ENCODE measurements around the gene BTG2.

BTG2 gene

DNA sequence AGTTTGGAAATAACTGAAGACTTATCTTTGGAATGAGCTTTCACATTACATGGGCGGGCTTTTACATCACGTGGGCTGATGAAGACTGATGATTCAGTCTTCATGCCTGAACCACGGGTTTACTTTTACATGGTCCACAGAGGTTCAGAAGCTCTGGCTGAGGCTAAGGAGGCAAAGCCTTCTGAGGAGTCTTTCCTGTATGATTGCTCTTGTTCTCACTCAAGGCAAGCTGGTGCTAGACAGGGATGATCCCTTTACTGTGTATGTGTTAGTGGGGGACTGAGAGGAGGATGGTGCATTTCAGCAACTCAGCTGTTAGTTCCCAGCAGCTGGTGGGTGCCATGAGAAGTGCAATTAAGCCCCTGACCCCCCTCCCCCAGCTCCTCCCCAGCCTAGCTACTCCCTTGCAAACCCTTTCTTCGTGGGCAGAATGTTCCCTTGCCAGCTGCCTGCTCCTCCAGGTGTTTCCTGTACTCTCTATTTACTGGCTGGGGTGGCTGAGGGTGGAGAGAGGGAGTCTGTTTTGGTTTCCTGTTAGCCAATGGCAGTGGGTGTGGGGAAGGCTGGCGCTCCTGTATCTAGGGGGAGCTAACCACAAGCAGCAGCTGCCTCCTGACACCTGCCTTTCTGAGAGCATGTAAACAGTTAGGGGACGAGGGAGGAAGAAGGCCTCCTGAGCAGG is 15.4 kb downstream of the BTG2 start:
- peak; percentile 99 for DNase-seq

DNA sequence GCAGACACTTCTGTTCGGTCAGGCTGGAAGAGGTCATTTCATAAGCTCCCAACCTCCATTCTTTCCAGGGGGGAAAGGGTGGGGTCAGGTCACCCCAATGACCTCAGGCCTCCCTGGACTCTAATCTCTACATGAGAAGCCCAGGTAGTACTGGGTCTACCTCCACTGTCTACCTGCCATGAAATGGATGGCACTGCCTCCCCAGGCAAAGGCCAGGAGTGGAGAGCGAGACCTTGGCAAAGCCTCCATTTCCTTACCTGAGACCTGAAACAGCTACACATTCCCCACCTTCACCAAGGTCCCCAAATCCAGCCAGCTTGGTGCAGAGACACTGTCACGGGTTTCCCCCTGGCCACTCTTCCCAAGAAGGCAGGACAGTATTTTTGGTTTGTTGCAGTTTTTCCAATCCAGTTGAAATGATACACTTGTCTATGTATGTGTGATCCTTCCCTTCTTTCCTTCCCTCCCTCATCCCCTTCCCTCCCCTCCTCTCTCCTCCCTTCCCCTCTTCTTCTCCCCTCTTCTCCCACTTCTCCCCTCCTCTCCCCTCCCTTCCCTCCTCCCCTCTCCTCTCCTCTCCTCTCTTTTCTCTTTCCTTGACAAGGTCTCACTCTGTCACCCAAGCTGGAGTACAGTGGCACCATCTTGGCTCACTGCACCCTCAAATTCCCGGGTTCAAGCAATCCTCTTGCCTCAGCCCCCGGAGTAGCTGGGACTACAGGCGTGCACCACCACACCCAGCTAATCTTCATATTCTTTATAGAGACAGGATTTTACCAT is 16.1 kb downstream of the BTG2 start:
- DNase-seq = no peak

DNA sequence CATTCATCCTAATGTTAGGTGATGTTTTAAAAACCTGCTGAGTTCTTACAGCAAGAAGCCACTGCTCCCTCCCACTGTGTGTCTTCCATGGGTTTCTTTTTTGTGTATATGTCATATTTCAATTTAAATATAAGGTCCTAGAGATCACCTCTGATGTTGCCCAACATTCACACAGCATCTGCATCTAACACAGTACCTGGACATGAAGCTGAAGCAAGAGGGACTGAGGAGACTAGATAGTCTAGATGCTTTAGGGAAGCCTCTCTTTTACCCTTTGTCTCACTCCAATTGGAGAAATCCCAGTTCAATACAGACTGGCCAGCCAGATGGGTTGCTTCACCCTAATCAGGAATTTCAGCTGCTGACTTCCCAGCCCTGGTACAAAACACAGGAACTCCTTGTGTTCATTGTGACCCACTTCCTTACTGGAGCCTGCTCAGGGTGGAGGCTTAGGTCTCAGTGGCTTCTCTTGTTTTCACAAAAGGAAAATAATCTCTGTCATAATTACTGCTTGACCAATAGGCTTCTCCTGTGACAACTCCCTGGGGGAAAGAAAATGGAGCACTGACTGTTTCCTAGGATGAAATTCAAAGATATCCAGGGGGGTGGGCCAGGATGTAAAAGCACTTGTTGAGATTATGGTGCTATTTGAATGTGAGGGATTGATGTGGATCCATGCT is 17.3 kb downstream of the BTG2 start:
- DNase-seq = no peak

DNA sequence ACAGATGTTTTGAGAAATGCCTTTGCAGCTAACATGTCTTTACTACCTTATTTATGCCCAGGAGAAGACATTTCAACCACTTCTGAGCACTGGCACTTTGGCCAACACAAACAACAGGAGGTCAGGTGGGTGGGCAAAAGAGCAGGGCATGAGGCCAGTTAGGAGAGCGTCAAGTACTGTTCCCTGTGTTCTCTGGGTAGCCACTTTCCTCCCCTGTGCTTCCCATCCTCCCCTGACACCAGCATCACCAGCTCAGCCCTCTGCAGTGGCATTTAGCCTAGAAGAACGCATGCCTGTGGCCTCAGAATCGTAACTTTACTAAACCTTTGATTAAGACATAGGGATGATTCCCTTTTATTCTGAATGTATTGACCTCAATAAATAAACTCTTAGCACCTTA is 18.3 kb downstream of the BTG2 start:
- no peak for DNase-seq

DNA sequence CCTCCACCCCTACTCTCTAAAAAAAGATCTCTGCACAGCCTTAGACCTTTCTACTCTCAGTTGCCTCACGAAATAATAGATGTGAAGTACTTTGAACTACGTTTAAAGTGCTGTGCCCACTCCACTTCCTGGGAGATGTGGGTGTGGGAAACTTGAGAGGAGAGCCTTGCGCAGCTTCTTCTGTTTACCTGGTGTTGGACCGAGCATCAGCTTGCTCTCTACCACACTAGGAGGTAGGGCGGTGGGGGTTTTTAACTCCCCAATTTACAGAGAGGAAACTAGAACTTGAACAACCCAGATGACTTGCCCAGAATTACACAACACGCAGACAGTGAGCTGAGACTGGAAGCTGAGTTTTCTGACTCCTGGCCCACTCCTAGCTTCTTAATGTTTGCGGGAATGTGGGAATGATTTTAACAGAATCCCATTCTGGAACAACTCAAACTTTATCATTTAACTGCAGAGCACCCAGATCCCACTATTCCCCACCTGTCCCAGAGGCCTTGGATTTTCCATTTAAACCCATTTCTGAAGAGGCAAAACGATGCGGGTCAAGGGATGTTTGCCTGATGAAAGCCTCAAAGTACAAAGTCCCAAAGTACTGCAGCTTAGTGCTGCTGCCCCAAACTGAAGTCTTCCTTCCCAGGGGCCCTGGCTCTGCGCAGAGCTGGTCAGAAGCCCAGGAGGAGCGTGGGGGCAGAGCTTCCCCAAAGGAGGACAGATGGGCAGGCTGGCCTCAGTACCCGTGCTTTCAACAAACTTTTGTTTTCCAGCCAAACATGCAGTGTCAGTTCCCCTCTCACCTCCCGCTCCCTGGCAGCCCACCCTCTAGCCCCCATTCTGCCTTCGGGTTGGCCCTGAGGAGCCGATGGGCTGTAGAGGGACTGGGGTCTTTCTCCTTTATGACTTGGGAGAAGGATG is 19.0 kb downstream of the BTG2 start:
- DNase-seq = no peak

GRCh38 chr1:203325026-203325417 is 19.7 kb downstream of the BTG2 start:
- DNase-seq = peak; percentile 96

GRCh38 chr1:203325418-203326091 is 20.2 kb downstream of the BTG2 start:
- peak; percentile 99 for DNase-seq

DNA sequence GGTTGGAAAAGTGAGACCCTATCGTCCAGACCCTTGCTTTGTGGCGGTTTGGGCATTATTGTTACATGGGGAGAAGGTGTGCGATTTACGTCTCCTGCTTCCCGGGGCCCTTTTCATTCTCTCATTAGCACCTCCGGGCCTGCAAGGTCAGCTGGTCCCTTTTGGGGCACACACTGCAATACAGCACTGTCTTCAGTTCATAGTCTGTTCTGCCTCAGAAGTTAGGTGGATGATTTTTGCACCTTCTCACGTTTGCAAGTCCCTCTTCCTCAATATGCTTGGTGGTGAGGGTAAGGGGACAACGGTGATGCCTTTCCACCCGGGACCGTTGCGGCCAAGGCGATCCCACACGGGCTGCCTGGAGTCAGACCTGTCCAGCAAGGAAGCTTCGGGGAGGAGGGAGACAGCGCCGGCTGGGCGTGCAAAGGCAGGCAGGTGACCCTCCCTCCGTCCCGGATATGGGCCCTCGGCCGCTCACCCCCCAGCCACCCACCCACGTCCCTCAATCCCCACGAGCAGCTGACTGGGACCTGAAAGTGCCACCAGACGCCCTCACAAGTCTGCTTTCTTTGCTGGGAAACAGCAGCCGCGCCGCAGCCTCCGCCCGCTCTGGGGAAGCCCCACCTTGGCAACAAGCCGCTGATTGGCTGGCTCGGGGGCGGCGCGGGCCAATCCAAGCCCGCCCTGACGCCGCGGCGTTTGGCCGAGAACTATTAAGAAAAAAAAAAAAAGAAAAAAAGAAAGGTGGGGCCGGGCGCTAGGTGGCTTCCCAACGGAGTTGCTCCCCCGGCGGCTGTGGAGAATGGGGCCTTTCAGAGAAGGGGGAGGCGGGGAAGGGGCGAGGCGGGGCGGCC is 21.7 kb downstream of the BTG2 start:
- peak; percentile 95 for DNase-seq

- no peak for DNase-seq
These were observed 22.6 kb downstream of the BTG2 start for GRCh38 chr1:203327684-203328457.

- peak; percentile 63 for DNase-seq
These were observed 23.4 kb downstream of the BTG2 start for GRCh38 chr1:203328714-203329122.

DNA sequence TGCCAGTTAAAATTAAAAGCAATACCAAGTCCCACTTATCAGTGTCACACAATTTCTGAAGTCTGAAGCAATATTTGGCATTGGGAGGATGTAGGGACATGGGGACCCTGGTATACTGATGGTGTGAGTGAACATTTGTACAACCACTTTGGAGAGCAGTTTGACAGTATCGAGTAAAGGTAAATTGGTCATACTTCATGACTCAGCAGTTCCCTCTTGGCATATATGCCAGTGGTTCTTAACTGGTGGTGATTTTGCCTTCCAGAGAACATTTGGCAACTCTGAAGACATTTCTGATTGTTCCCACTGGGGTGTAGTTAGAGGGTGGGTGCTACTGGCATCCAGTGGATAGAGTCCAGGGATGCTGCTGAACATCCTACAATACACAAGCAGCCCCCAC is 25.9 kb downstream of the BTG2 start:
- no peak for DNase-seq

DNA sequence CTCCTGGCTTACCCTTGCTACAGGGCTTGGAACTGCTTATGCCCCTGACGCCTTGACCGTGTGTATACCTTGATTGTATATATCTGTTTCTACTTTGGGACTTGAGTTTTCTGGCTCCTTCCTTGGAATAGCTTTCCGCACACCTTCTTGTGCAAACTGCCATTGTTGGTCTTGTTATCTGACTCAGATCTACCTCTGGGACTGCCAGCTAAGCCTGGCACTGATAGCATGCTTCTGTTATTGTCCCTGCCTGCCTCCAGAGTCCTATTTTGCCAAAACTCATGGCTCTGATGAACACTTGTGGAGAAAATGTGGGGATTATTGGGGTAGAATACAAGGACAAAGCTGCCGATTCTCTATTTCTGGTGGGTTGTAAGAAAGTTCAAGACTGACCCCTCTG is 30.2 kb downstream of the BTG2 start:
- no peak for DNase-seq

- no peak for DNase-seq
These were observed 30.8 kb downstream of the BTG2 start for GRCh38 chr1:203336097-203336496.

DNA sequence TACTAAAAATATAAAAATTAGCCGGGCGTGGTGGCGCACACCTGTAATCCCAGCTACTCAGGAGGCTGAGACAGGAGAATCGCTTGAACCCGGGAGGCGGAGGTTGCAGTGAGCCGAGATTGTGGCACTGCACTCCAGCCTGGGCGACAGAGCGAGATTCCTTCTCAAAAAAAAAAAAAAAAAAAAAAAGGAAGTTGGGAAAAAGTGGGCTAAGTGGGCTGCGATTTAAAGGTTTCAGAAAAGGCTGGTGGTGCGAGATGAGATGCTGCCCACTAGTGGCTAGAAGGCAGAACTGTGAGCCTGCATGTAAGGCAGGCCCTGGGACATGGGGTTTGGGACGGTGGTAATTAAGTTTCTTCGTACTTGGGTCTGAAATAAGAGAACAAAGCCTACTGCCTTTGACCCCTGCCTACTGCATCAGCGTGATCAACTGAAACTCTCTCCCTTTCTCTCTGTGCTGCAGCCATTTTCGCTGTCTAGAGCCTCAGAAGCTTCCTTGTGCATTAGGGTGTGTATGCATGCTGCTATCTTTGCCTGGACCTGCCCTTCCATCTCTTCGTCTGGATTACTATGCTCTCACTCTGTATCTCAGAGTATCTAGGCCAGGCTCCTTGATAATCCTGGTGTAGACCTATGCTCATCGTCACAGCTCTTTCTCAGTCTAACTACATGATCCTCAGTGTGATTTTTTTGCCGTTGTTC is 33.2 kb downstream of the BTG2 start:
- peak; percentile 44 for DNase-seq

DNA sequence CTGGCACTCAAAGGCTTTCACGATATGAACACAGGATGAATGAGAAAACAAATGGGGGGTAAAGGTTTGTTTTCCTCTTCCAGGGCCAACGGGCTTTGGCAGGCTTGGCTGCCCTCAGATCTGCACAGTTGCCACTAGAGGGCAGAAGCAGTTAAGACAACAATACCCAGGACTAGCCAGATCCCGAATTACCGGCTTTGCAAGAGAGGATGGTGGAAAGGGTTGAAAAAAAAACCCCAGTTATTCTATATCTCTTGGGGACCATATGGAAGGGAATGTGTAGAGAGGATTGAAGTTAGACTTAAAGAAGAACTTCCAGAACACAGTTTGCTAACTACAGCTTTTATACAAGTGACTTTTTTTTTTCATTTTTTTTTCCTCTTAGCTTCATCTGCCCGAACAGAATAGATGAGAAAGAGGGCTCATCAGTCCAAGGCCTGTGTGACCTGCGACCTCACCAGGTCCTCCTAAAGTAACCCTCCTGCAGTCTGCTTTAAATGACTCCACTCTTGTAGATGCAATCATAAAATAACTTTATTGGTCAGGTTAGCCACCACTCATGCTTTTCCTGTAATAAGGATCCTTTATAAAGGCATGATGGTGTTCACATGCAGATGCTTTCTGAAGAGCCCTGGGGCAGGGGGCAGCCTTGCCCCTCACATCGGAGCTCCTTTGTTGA is 34.9 kb downstream of the BTG2 start:
- peak; percentile 91 for DNase-seq

GRCh38 chr1:203342192-203342940 is 37.0 kb downstream of the BTG2 start:
- DNase-seq = peak; percentile 56

- no peak for DNase-seq
These were observed 38.8 kb downstream of the BTG2 start for GRCh38 chr1:203343956-203344754.

All from NCI-H1105 treated with DMSO at 0.1 percent for 48 hours (cell line).